HEK293 (cell line): Measurements from ENCODE around the gene CFAP107.

ENCODE experiments used
- CTCF ChIA-PET: fragments of 350-600 bp; formaldehyde crosslinking; extraction: SDS; loops from one replicate; lab custom pipeline; 2021; ENCODE audit warnings: antibody characterized with exemption; lab: Yijun Ruan, JAX
- POLR2A ChIA-PET: fragments of 300-600 bp; formaldehyde crosslinking; extraction: SDS; loops from one replicate; lab custom pipeline; 2020; ENCODE audit warnings: antibody characterized with exemption, inconsistent platforms; lab: Yijun Ruan, JAX
- H3K27ac ChIP-seq: fragments of 200-500 bp; sonication (Bioruptor generic); 2 replicates; pipeline ENCODE4 v1.5.1; 2014; ENCODE audit warnings: low read depth, low read length, control low read depth, inconsistent platforms; ENCODE audit errors: extremely low read depth
- H3K36me3 ChIP-seq, 2 experiments: fragments of 200-500 bp in 1 of 2; sonication (Bioruptor generic) in 1 of 2; 1 replicate in 1 of 2; 2 replicates in 1 of 2; pipeline ENCODE4 v1.5.1; 2014 to 2017; ENCODE audit warnings: inconsistent platforms in 2 of 2, low read length in 2 of 2; ENCODE audit not compliant: control insufficient read depth in 2 of 2, insufficient read depth in 1 of 2
- H3K4me1 ChIP-seq: fragments of 200-500 bp; sonication (Bioruptor generic); 2 replicates; pipeline ENCODE4 v1.5.1; 2014; ENCODE audit warnings: mild to moderate bottlenecking, low read length, inconsistent platforms; ENCODE audit not compliant: control insufficient read depth, insufficient read depth
- H3K4me3 ChIP-seq: 2 replicates; pipeline ENCODE4 v1.5.1; 2011; ENCODE audit warnings: low read depth, mild to moderate bottlenecking, control low read depth, low read length, moderate library complexity
- H3K9me3 ChIP-seq: fragments of 200-500 bp; sonication (Bioruptor generic); 2 replicates; pipeline ENCODE4 v1.5.1; 2014; ENCODE audit warnings: low read depth, low read length, inconsistent platforms; ENCODE audit not compliant: control insufficient read depth, insufficient read depth
- BCL11A ChIP-seq: fragments of 450-650 bp; formaldehyde crosslinking; IDR thresholded peaks from 2 replicates; pipeline ENCODE4 v1.5.1; 2016; ENCODE audit warnings: low read depth, missing biosample characterization, missing genetic modification characterization
- FEZF1 ChIP-seq: fragments of 450-650 bp; formaldehyde crosslinking; IDR thresholded peaks from 2 replicates; pipeline ENCODE4 v1.5.1; 2016; ENCODE audit warnings: missing biosample characterization, missing genetic modification characterization
- SCRT1 ChIP-seq: fragments of 450-650 bp; formaldehyde crosslinking; IDR thresholded peaks from 2 replicates; pipeline ENCODE4 v1.5.1; 2016; ENCODE audit warnings: missing biosample characterization, missing genetic modification characterization, borderline replicate concordance
- SETDB1 ChIP-seq: IDR thresholded peaks from one replicate; pipeline ENCODE4 v1.6.1; 2017; ENCODE audit warnings: mild to moderate bottlenecking, low read length, moderate library complexity, mixed read lengths; ENCODE audit not compliant: insufficient read length
- SP7 ChIP-seq: fragments of 450-650 bp; formaldehyde crosslinking; IDR thresholded peaks from 2 replicates; pipeline ENCODE4 v1.5.1; 2016; ENCODE audit warnings: missing biosample characterization, missing genetic modification characterization
- TRIM28 ChIP-seq: IDR thresholded peaks from 2 replicates; pipeline ENCODE4 v1.6.1; 2011; ENCODE audit warnings: low read length, control low read depth, borderline replicate concordance
- ZNF140 ChIP-seq: fragments of 450-650 bp; formaldehyde crosslinking; IDR thresholded peaks from 2 replicates; pipeline ENCODE4 v1.5.1; 2016; ENCODE audit warnings: missing biosample characterization, missing genetic modification characterization
- ZNF16 ChIP-seq: fragments of 450-650 bp; formaldehyde crosslinking; IDR thresholded peaks from 2 replicates; pipeline ENCODE4 v1.5.1; 2016; ENCODE audit warnings: low read depth, missing biosample characterization, missing genetic modification characterization
- ZNF169 ChIP-seq: fragments of 450-650 bp; formaldehyde crosslinking; IDR thresholded peaks from 2 replicates; pipeline ENCODE4 v1.5.1; 2016; ENCODE audit warnings: missing biosample characterization, missing genetic modification characterization
- ZNF324 ChIP-seq: fragments of 450-650 bp; formaldehyde crosslinking; IDR thresholded peaks from 2 replicates; pipeline ENCODE4 v1.5.1; 2016; ENCODE audit warnings: missing biosample characterization, missing genetic modification characterization
- ZNF404 ChIP-seq: fragments of 450-650 bp; formaldehyde crosslinking; IDR thresholded peaks from 2 replicates; pipeline ENCODE4 v1.5.1; 2017; ENCODE audit warnings: missing biosample characterization, missing genetic modification characterization
- ZNF416 ChIP-seq: fragments of 450-650 bp; formaldehyde crosslinking; IDR thresholded peaks from 2 replicates; pipeline ENCODE4 v1.5.1; 2016; ENCODE audit warnings: missing biosample characterization, missing genetic modification characterization
- ZNF510 ChIP-seq: fragments of 450-650 bp; formaldehyde crosslinking; IDR thresholded peaks from 2 replicates; pipeline ENCODE4 v1.5.1; 2018; ENCODE audit warnings: mild to moderate bottlenecking, missing genetic modification characterization, missing biosample characterization; ENCODE audit not compliant: insufficient replicate concordance
- ZNF514 ChIP-seq: fragments of 450-650 bp; formaldehyde crosslinking; IDR thresholded peaks from 2 replicates; pipeline ENCODE4 v1.5.1; 2016; ENCODE audit warnings: missing biosample characterization, missing genetic modification characterization
- ZNF530 ChIP-seq: fragments of 450-650 bp; formaldehyde crosslinking; IDR thresholded peaks from 2 replicates; pipeline ENCODE4 v1.5.1; 2016; ENCODE audit warnings: low read depth, missing biosample characterization, missing genetic modification characterization
- ZNF549 ChIP-seq: fragments of 450-650 bp; IDR thresholded peaks from 2 replicates; pipeline ENCODE4 v1.5.1; 2018; ENCODE audit warnings: missing biosample characterization, missing genetic modification characterization, mild to moderate bottlenecking, inconsistent platforms, moderate library complexity
- ZNF555 ChIP-seq: fragments of 450-650 bp; formaldehyde crosslinking; conservative IDR thresholded peaks from 2 replicates; pipeline ENCODE4 v1.5.1; 2017; ENCODE audit warnings: missing biosample characterization, mild to moderate bottlenecking, missing genetic modification characterization, inconsistent platforms
- ZNF585B ChIP-seq: fragments of 450-650 bp; formaldehyde crosslinking; IDR thresholded peaks from 2 replicates; pipeline ENCODE4 v1.5.1; 2016; ENCODE audit warnings: missing biosample characterization, missing genetic modification characterization
- ZNF596 ChIP-seq: fragments of 450-650 bp; IDR thresholded peaks from 2 replicates; pipeline ENCODE4 v1.5.0; 2018; ENCODE audit warnings: missing biosample characterization, mild to moderate bottlenecking, missing genetic modification characterization, moderate library complexity
- ZNF624 ChIP-seq: fragments of 450-650 bp; formaldehyde crosslinking; IDR thresholded peaks from 2 replicates; pipeline ENCODE4 v1.5.1; 2017; ENCODE audit warnings: missing biosample characterization, missing genetic modification characterization
- ZNF626 ChIP-seq: fragments of 450-650 bp; sonication (Bioruptor Pico); formaldehyde crosslinking; IDR thresholded peaks from 2 replicates; pipeline ENCODE4 v1.5.1; 2018; ENCODE audit warnings: missing biosample characterization, missing genetic modification characterization, inconsistent platforms
- ZNF785 ChIP-seq: fragments of 450-650 bp; formaldehyde crosslinking; IDR thresholded peaks from 2 replicates; pipeline ENCODE4 v1.5.1; 2016; ENCODE audit warnings: missing biosample characterization, missing genetic modification characterization
- TF ChIP-seq, protein P1 (sequence below): fragments of 450-650 bp; formaldehyde crosslinking; IDR thresholded peaks from 2 replicates; pipeline ENCODE4 v1.5.1; 2016; ENCODE audit warnings: missing biosample characterization, missing genetic modification characterization
- TF ChIP-seq, protein P2 (sequence below): fragments of 450-650 bp; formaldehyde crosslinking; IDR thresholded peaks from 2 replicates; pipeline ENCODE4 v1.5.1; 2016; ENCODE audit warnings: missing biosample characterization, missing genetic modification characterization
- TF ChIP-seq, protein P3 (sequence below): fragments of 450-650 bp; formaldehyde crosslinking; conservative IDR thresholded peaks from 2 replicates; pipeline ENCODE4 v1.5.1; 2016; ENCODE audit warnings: low read depth, missing biosample characterization, missing genetic modification characterization
- TF ChIP-seq, protein P4 (sequence below): fragments of 450-650 bp; formaldehyde crosslinking; IDR thresholded peaks from 2 replicates; pipeline ENCODE4 v1.5.1; 2016; ENCODE audit warnings: missing biosample characterization, missing genetic modification characterization

The CFAP107 gene

DNA sequence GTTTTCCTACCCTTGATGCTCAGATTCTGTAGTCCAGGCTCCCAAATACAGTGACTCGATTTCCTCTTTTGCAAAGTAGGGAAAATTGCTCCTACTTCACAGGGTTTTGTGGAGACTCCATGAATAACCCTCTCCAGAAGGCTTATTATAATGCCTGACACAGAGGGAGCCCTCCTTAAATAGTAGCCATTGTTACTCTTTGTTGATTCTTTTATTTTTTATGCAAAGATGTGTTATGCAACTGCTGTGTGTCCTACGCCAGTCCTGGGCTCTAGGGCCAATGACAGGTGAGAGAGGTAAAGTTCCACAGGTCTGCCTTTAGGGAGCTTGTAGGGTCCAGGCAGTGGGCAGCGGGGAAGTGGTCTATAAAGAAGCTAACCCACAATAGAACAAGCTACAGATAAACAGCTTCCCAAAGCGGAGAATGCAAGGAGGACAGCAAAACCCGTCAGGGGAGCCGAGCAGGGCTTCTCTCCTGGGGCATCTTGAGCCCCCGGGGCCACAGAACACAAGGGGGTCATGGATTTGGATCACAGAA, 28.6 kb upstream of the CFAP107 start:
- no peaks in the 10 kb centered on the region for H3K9me3 ChIP-seq
- no peaks in the 10 kb centered on the region for H3K36me3 ChIP-seq
- TF ChIP-seq ZNF514 (tag by site-specific recombination) (no peak), SP7 (tag by site-specific recombination) (no peak), FEZF1 (tag by site-specific recombination) (no peak), ZNF169 (tag by site-specific recombination) (no peak)
- no peak overlapping the region for H3K27ac ChIP-seq
- H3K4me3 ChIP-seq: no peak overlapping the region
- POLR2A ChIA-PET: no interaction called here
- H3K4me1 ChIP-seq: no peaks in the 10 kb centered on the region
- CTCF ChIA-PET: no interaction called here

DNA sequence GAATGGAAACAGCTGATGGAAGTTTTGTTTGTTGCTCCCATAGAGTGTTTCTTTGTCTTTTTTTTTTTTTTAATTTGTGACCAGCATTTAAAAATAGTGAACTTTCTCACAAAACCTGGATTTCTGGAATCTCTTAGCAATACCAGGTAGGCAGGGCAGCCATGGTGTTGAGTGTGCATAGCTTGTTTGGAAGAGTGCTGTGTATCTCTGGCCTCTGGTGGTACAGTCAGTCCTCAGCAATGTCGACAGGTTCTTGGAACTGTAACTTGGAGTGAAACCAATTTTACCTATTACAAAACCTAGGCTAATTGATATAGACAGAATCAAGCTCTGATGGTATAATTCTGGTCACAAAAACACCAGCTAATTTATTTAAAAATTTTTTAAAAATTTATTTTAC, 23.4 kb upstream of the CFAP107 start:
- no peaks in the 10 kb centered on the region for H3K4me1 ChIP-seq
- H3K4me3 ChIP-seq: no peak overlapping the region
- TF ChIP-seq ZNF140: no peak
- TF ChIP-seq ZNF530 (tag by site-specific recombination): no peak
- no peak for TF ChIP-seq SP7 (tag by site-specific recombination)
- no peak for TF ChIP-seq SETDB1
- no peak for TF ChIP-seq ZNF785 (tag by site-specific recombination)
- no peak for TF ChIP-seq BCL11A (tag by site-specific recombination)
- TF ChIP-seq ZNF549 (tag by site-specific recombination): no peak
- TF ChIP-seq ZNF585B: no peak
- TF ChIP-seq, protein P1, sequence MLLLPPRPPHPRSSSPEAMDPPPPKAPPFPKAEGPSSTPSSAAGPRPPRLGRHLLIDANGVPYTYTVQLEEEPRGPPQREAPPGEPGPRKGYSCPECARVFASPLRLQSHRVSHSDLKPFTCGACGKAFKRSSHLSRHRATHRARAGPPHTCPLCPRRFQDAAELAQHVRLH (tag by site-specific recombination): no peak
- TF ChIP-seq, protein P2, sequence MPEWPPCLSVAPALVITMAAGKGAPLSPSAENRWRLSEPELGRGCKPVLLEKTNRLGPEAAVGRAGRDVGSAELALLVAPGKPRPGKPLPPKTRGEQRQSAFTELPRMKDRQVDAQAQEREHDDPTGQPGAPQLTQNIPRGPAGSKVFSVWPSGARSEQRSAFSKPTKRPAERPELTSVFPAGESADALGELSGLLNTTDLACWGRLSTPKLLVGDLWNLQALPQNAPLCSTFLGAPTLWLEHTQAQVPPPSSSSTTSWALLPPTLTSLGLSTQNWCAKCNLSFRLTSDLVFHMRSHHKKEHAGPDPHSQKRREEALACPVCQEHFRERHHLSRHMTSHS (tag by site-specific recombination): no peak
- TF ChIP-seq, protein P3, sequence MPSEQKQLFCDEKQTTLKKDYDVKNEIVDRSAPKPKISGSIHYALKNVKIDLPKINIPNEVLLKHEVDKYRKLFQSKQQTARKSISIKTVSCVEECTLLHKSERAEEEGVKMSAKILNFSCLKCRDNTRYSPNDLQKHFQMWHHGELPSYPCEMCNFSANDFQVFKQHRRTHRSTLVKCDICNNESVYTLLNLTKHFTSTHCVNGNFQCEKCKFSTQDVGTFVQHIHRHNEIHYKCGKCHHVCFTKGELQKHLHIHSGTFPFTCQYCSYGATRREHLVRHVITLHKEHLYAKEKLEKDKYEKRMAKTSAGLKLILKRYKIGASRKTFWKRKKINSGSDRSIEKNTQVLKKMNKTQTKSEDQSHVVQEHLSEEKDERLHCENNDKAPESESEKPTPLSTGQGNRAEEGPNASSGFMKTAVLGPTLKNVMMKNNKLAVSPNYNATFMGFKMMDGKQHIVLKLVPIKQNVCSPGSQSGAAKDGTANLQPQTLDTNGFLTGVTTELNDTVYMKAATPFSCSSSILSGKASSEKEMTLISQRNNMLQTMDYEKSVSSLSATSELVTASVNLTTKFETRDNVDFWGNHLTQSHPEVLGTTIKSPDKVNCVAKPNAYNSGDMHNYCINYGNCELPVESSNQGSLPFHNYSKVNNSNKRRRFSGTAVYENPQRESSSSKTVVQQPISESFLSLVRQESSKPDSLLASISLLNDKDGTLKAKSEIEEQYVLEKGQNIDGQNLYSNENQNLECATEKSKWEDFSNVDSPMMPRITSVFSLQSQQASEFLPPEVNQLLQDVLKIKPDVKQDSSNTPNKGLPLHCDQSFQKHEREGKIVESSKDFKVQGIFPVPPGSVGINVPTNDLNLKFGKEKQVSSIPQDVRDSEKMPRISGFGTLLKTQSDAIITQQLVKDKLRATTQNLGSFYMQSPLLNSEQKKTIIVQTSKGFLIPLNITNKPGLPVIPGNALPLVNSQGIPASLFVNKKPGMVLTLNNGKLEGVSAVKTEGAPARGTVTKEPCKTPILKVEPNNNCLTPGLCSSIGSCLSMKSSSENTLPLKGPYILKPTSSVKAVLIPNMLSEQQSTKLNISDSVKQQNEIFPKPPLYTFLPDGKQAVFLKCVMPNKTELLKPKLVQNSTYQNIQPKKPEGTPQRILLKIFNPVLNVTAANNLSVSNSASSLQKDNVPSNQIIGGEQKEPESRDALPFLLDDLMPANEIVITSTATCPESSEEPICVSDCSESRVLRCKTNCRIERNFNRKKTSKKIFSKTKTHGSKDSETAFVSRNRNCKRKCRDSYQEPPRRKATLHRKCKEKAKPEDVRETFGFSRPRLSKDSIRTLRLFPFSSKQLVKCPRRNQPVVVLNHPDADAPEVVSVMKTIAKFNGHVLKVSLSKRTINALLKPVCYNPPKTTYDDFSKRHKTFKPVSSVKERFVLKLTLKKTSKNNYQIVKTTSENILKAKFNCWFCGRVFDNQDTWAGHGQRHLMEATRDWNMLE (tag by site-specific recombination): no peak
- TF ChIP-seq ZNF510 (tag by site-specific recombination): no peak
- TF ChIP-seq TRIM28: no peak
- TF ChIP-seq ZNF624 (tag by site-specific recombination): no peak
- TF ChIP-seq, all 188 proteins: peak for 0
- CTCF ChIA-PET: interaction anchor here (0.6 kb wide), 2 partner anchors 446 to 1003 kb away, joined by 4 read pairs; no protein-coding TSS in a partner anchor
- H3K9me3 ChIP-seq: no peaks in the 10 kb centered on the region
- no peak overlapping the region for H3K27ac ChIP-seq
- H3K36me3 ChIP-seq: no peaks in the 10 kb centered on the region
- POLR2A ChIA-PET: no interaction called here

DNA sequence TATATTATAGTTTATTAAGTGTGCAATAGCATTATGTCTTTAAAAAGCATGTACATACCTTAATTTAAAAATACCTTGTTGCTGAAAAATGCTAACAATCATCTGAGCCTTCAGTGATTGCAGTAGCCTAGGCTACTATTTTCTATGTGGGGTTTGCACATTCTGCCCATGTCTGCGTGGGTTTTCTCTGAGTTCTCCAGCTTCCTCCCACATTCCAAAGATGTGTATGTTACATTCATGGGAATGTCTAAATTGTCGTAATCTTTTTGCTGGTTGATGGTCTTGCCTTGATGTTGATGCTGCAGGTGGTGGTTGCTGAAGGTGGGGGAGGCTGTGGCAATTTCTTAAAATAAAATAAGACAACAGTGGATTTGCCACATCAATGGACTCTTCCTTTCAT, 17.6 kb upstream of the CFAP107 start:
- no peaks in the 10 kb centered on the region for H3K36me3 ChIP-seq
- H3K9me3 ChIP-seq: no peaks in the 10 kb centered on the region
- no peaks in the 10 kb centered on the region for H3K4me1 ChIP-seq
- no peak overlapping the region for H3K27ac ChIP-seq
- H3K4me3 ChIP-seq: no peak overlapping the region
- ChIA-PET CTCF (no interaction called here), POLR2A (no interaction called here)
- TF ChIP-seq ZNF596 (no peak), ZNF404 (tag by site-specific recombination) (no peak), SETDB1 (no peak), ZNF324 (no peak), ZNF416 (tag by site-specific recombination) (no peak), SCRT1 (tag by site-specific recombination) (no peak), ZNF626 (no peak), ZNF555 (no peak), ZNF16 (tag by site-specific recombination) (no peak), FEZF1 (tag by site-specific recombination) (no peak)
- TF ChIP-seq, protein P4, sequence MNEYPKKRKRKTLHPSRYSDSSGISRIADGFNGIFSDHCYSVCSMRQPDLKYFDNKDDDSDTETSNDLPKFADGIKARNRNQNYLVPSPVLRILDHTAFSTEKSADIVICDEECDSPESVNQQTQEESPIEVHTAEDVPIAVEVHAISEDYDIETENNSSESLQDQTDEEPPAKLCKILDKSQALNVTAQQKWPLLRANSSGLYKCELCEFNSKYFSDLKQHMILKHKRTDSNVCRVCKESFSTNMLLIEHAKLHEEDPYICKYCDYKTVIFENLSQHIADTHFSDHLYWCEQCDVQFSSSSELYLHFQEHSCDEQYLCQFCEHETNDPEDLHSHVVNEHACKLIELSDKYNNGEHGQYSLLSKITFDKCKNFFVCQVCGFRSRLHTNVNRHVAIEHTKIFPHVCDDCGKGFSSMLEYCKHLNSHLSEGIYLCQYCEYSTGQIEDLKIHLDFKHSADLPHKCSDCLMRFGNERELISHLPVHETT (tag by site-specific recombination): no peak
